Immature natural killer cell (primary cell): Measurements from ENCODE around the gene BCL7C. TPM values are rescaled to one million over a fixed set of nuclear protein-coding genes. Genes with fewer than 3 reads are reported as not detected.
A peak's percentile ranks its signal among the peaks of the same experiment; 100 is the strongest.
"Not testable (repeated sequence)": the region's sequence is repeated elsewhere in the genome, so short reads cannot be mapped to it uniquely, and the experiment has no call there.

Experiments
- DNase-seq, 3 donors: peaks; one replicate each; pipeline ENCODE4 v3.0.0; 2022; ENCODE audit warnings: mixed read lengths in 1 of 3
- H3K27ac Mint-ChIP-seq, 6 donors: one replicate each; pipeline ENCODE4 v1.8.0; 2020; ENCODE audit warnings: mixed read lengths in 6 of 6, mild to moderate bottlenecking in 5 of 6, inconsistent platforms in 4 of 6, moderate library complexity in 3 of 6
- H3K27me3 Mint-ChIP-seq, 3 donors: one replicate each; pipeline ENCODE4 v1.8.0; 2020 to 2021; ENCODE audit warnings: low read depth in 3 of 3, mild to moderate bottlenecking in 3 of 3, mixed read lengths in 3 of 3, moderate library complexity in 3 of 3, inconsistent platforms in 1 of 3
- H3K36me3 Mint-ChIP-seq, 3 donors: one replicate each; pipeline ENCODE4 v1.8.0; 2020; ENCODE audit warnings: mixed read lengths in 3 of 3, inconsistent platforms in 2 of 3, mild to moderate bottlenecking in 2 of 3
- H3K4me1 Mint-ChIP-seq, 2 donors: one replicate each; pipeline ENCODE4 v1.8.0; 2020; ENCODE audit warnings: inconsistent platforms in 2 of 2, mild to moderate bottlenecking in 2 of 2, mixed read lengths in 2 of 2, moderate library complexity in 1 of 2
- H3K4me3 Mint-ChIP-seq, 5 donors: one replicate each; pipeline ENCODE4 v1.8.0; 2020; ENCODE audit warnings: mild to moderate bottlenecking in 5 of 5, mixed read lengths in 5 of 5, inconsistent platforms in 3 of 5, moderate library complexity in 3 of 5
- H3K9me3 Mint-ChIP-seq, 6 donors: one replicate each; pipeline ENCODE4 v1.8.0; 2020; ENCODE audit warnings: mild to moderate bottlenecking in 6 of 6, mixed read lengths in 6 of 6, inconsistent platforms in 4 of 6, moderate library complexity in 3 of 6
- polyA plus RNA-seq, 3 donors: library from polyadenylated mRNA; unstranded; fragments of 300-500 nt; fragmentation: Illumina TruSeq; gene quantifications; one replicate each; pipeline ENCODE4 v1.2.3, GENCODE V29; 2021

BCL7C gene
- polyA plus RNA-seq = 10 to 100 TPM; 44.5 to 80.0 (median 60.7) TPM

DNA sequence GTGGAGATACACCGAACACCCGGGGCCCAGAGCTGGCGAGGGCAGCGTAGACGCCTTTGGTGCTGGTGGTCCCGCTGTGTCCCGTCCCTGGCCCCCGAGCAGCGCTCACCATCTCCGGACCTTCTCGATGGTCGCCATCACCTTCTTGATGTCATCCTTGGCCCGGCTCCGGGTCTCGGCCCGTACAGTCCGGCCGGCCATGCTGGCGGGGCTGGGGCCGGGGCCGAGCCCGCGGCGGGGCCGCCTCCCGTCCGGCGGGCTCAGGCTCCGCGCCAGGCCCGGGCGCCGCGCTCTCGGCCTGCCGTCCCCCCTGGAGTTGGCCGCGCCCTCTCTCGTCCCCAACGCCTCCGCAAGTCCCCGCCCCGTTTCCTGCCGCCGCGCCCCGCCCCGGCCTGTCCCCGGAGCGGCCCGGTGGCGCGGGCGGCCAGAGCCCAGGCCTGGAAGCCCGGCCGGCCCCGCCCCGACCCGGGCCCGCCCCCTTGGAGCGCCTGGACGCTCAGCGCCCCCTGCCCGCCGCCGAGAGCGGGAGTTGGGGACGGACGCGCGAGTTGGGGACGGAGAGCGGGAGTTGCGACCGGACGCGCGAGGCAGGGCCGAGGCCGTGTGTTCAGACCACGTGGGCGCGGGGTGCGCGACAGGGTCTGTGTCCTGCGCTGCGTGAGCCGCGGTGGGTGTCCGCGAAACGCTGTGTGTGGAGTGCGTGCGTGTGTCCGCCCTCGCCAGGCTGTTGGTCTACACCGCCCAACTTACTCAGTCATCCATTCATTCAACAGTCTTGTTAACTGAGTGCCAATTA lies at the start of gene BCL7C:
TSS of gene BCL7C (minus strand) at position 334 of the 796 bp plus-strand sequence. CDS start at position 201, 133 bp downstream.
- H3K27me3 Mint-ChIP-seq = peaks cover 0 to 8% (median 7%) of the 10 kb centered on the region in 3 donors
- H3K4me1 Mint-ChIP-seq = peaks cover 43 to 46% of the 10 kb centered on the region in 2 donors
- peak within 1 kb of the TSS; percentile 85 to 93 (median 91) for H3K27ac Mint-ChIP-seq
- peak; percentile 81 to 83 (median 82) for DNase-seq
- H3K9me3 Mint-ChIP-seq = no peaks in the 10 kb centered on the region
- peaks cover 4 to 6% (median 4%) of the 10 kb centered on the region in 3 donors for H3K36me3 Mint-ChIP-seq
- peak within 1 kb of the TSS; percentile 86 to 93 (median 87) for H3K4me3 Mint-ChIP-seq

DNA sequence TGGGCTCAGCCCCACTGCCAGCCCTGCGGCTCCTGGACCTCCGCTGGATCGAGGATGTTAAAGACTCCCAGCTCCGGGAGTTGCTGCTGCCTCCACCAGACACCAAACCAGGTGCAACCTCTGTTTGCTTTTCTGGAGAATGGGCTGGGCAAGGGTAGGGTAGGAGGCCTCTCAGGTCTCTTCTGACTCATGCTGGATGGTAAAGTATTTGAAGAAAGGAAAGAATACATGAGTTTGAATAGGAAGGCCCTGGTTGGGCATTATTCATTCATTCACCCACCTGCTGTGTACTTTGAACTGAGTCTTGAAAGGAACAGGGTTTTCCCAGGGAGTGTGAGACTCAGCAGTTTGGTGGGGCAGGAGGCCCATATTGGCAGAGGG lies 48.5 kb upstream of the BCL7C start:
- Mint-ChIP-seq H3K36me3 (peaks cover 0 to 5% (median 0%) of the 10 kb centered on the region in 3 donors), H3K27me3 (peaks cover 0 to 2% (median 0%) of the 10 kb centered on the region in 3 donors), H3K4me3 (peak overlapping the region; percentile 74 to 83 (median 81)), H3K9me3 (no peaks in the 10 kb centered on the region), H3K27ac (peak overlapping the region in 5 of 6 donors; percentile 48 to 80 (median 68)), H3K4me1 (peaks cover 25 to 29% of the 10 kb centered on the region in 2 donors)
- no peak for DNase-seq

DNA sequence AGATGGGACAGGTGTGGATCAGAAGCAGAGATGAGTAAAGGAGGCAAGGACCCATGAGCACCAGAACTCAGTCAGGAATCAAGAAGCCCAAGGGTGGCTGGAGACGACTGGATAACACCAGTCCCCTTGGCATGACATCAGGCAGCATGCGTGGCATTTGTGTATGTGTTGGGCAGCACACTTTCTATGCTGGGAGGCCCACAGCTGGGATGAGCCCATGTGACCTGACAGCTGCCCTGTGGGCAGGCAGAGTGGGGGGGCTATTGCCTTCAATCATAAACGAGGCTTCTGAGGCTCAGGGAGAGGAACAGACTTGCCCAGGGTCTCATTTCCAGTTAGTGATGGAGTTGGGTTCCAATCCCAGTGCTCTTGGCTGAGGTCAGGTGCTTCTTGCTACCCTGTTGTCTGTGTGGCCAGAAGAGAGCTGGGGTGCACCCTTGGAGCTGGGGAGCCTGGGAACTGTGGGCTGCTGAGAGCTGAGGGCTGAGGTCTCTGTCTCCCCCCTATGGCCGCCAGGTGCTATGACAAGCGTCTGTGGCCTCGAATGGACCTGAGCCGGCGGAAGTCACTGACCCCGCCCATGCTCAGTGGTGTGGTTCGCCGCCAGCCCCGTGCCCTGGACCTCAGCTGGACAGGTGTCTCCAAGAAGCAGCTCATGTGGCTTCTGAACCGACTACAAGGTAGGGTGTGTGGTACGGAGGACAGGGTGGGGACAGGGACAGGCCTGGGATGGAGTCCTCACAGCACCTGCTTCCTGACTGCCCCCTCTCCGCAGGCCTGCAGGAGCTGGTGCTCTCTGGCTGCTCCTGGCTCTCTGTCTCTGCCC lies 47.9 kb upstream of the BCL7C start:
- peaks cover 0 to 2% (median 0%) of the 10 kb centered on the region in 3 donors for H3K27me3 Mint-ChIP-seq
- H3K4me3 Mint-ChIP-seq = peak overlapping the region; percentile 74 to 83 (median 81)
- peaks cover 0 to 5% (median 0%) of the 10 kb centered on the region in 3 donors for H3K36me3 Mint-ChIP-seq
- no peaks in the 10 kb centered on the region for H3K9me3 Mint-ChIP-seq
- peak overlapping the region in 5 of 6 donors; percentile 77 to 83 (median 80) for H3K27ac Mint-ChIP-seq
- H3K4me1 Mint-ChIP-seq = peaks cover 25 to 29% of the 10 kb centered on the region in 2 donors
- peak; percentile 75 to 79 (median 78) for DNase-seq

DNA sequence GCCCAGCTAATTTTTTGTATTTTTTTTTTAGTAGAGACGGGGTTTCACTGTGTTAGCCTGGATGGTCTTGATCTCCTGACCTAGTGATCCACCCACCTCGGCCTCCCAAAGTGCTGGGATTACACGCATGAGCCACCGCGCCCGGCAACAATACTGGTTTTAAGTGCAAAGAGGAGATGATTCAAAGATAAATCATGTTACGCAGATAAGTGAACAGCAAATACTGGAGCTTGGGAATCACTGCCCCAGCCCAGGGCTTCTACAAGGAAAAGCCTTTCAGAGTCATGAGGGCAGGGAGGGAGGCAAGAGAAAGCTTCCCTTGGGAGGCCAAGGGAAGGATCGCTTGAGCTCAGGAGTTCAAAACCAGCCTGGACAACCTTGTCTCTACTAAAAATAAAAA lies 45.7 kb upstream of the BCL7C start:
- not testable (repeated sequence) for H3K27me3 Mint-ChIP-seq, H3K9me3 Mint-ChIP-seq, DNase-seq, H3K27ac Mint-ChIP-seq, H3K4me3 Mint-ChIP-seq
- peaks cover 0 to 11% (median 4%) of the 10 kb centered on the region in 3 donors for H3K36me3 Mint-ChIP-seq
- peaks cover 21 to 28% of the 10 kb centered on the region in 2 donors for H3K4me1 Mint-ChIP-seq

DNA sequence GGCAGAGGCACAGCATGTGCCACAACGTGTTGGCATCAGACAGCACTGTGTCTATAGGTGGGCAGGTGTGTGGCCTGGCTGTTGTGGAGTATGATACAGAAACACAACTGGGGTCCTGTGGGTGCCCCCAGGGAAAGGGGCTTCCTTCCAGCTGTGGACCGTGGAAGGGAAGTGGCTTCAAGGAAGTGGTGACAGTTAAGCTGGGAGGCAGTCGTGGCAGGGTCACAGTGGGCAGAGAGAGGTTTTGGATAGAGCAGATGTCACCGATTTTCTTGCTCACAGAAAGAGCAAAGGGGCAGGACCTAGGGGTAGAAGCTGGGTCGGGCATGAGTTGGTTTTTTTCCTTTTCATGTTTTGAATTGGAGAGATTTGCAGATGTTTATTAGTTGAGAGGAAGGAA lies 43.8 kb upstream of the BCL7C start:
- H3K4me1 Mint-ChIP-seq = peaks cover 17 to 19% of the 10 kb centered on the region in 2 donors
- no peak overlapping the region for H3K4me3 Mint-ChIP-seq
- DNase-seq = no peak
- H3K27ac Mint-ChIP-seq = peak overlapping the region in 1 of 6 donors; percentile 27
- no peaks in the 10 kb centered on the region for H3K9me3 Mint-ChIP-seq
- H3K27me3 Mint-ChIP-seq = peaks cover 0 to 2% (median 0%) of the 10 kb centered on the region in 3 donors
- H3K36me3 Mint-ChIP-seq = peaks cover 0 to 11% (median 0%) of the 10 kb centered on the region in 3 donors

DNA sequence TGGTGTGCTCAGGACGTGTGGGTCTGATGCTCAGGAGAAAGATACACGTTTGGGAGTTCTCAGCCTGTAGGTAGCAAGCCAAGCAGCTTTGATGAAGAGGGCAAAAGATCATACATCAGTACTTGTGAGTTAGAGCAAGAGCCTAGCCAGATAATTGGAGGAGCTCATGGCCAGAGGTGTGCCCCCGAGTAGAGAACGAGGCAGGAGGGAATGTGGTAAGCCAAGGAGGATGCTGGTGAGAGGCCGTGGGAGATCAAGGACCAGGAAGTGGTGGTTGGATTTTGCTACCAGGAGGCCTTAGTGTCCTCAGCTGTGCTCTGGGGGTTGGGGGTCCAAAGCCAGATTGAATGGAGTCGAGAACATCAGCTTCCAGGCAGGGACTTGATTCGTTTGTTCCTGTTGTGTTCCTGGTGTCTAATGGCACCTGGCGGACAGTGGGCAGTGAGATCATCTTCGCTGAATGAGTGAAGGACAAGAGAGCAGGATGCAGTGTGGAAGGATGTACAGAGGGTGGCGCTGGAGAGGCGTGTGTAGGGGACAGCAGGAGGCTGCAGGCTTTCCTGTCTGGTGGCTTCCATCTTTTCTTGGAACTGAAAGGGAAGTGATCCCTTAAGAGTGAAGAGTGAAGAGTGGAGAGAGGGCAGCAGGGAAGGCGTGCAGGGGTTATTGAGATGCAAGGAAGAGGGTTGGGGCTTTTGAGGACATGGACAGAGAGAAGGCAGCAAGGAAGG lies 41.1 kb upstream of the BCL7C start:
- H3K27me3 Mint-ChIP-seq = no peaks in the 10 kb centered on the region
- H3K4me3 Mint-ChIP-seq = no peak overlapping the region
- DNase-seq = no peak
- H3K4me1 Mint-ChIP-seq = peaks cover 0 to 4% of the 10 kb centered on the region in 2 donors
- no peaks in the 10 kb centered on the region for H3K9me3 Mint-ChIP-seq
- H3K36me3 Mint-ChIP-seq = peaks cover 5 to 11% (median 5%) of the 10 kb centered on the region in 3 donors
- H3K27ac Mint-ChIP-seq = peak overlapping the region in 2 of 6 donors; percentile 50 to 65

DNA sequence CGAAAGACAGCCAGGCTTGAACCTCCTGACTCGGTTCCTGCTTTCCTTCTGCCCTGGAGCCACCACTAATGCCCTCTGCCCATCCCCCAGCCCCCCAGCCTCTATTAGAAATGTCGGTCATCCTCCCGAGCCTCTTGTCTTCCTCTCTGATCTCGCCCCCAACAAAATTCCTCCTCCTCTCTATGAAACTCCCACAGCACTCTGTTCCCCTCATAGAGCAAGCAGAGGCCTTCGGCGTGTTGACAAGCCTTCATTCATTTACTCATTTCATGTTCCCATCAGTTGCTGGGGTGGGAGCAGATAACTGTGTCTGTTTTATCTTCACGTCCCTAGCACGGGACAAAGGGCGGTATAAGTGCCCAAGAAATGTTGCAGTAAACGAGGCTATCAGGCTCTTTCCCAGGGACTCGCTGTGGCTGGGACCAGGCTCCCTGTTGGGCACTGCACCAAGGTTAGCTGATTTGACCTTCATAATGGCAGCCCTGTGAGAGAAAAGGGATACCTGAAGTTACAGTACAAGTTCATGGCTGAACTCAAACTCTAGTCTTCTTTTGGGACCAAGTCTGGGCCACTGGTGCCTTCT lies 37.3 kb upstream of the BCL7C start:
- H3K4me1 Mint-ChIP-seq = peaks cover under 1% of the 10 kb centered on the region in 2 donors

DNA sequence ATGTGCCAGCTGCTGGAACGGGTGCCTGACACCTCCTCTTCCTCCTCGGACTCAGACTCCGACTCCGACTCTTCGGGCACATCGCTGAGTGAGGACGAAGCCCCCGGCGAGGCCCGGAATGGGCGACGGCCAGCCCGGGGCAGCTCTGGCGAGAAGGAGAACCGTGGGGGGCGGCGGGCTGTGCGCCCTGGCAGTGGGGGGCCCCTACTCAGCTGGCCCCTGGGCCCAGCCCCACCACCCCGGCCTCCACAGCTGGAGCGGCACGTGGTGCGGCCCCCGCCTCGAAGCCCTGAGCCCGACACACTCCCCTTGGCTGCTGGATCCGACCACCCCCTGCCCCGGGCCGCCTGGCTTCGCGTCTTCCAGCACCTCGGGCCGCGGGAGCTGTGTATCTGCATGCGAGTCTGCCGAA lies 36.3 kb upstream of the BCL7C start:
- DNase-seq = no peak
- no peak overlapping the region for H3K27ac Mint-ChIP-seq

More for the DNA sequence above, 37.3 kb upstream of the BCL7C start:
- Mint-ChIP-seq H3K9me3 (no peaks in the 10 kb centered on the region), H3K27me3 (no peaks in the 10 kb centered on the region), H3K27ac (no peak overlapping the region), H3K36me3 (peaks cover 5 to 11% (median 5%) of the 10 kb centered on the region in 3 donors), H3K4me3 (no peak overlapping the region)
- no peak for DNase-seq

DNA sequence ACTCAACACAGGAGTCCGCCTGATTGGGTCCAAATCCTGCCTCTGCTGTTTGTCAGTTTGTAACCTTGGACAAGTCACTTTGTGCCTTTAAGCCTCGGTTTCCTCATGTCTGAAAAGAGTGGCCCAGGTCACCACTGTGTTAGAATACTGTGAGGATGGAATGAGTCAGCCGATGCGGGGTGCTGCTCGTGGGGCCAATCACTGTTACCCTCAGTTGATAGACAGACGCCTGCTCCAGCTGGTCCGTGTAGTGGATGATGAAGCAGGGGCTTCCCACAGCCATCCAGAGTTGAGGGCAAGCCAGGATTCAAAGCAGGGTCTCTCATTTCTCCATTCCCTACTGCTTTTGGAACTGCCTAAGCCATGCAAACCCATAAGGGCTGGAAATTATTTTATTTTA lies 35.3 kb upstream of the BCL7C start:
- no peaks in the 10 kb centered on the region for H3K9me3 Mint-ChIP-seq
- no peak overlapping the region for H3K27ac Mint-ChIP-seq
- H3K27me3 Mint-ChIP-seq = no peaks in the 10 kb centered on the region
- H3K4me3 Mint-ChIP-seq = no peak overlapping the region
- H3K4me1 Mint-ChIP-seq = peaks cover 7 to 11% of the 10 kb centered on the region in 2 donors
- DNase-seq = no peak
- peaks cover 0 to 5% (median 5%) of the 10 kb centered on the region in 3 donors for H3K36me3 Mint-ChIP-seq

More for the DNA sequence above, 36.3 kb upstream of the BCL7C start:
- H3K36me3 Mint-ChIP-seq = peaks cover 5 to 6% (median 5%) of the 10 kb centered on the region in 3 donors
- no peaks in the 10 kb centered on the region for H3K9me3 Mint-ChIP-seq
- H3K27me3 Mint-ChIP-seq = no peaks in the 10 kb centered on the region
- H3K4me3 Mint-ChIP-seq = no peak overlapping the region
- H3K4me1 Mint-ChIP-seq = peaks cover 4 to 5% of the 10 kb centered on the region in 2 donors

DNA sequence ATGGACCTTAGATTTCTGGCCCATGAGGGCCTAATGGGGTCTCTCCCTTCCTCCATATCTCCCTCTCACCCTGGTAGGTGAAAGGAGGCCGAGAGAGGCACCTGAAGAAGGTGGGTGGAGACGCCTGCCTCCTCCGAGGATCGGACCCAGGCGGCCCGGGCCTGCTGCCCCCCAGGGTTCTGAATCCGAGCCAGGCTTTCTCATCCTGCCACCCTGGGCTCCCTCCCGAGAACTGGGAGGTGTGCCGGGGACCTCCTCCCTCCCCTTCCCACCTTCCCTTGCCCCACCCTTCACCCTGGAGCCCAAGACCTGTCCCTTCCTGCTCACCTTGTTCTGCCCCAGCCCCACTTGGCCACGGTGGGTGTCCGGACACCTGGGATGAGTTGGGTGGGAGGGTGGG lies 34.5 kb upstream of the BCL7C start:
- H3K27ac Mint-ChIP-seq = no peak overlapping the region
- no peak for DNase-seq
- no peaks in the 10 kb centered on the region for H3K9me3 Mint-ChIP-seq
- H3K4me1 Mint-ChIP-seq = peaks cover 7 to 11% of the 10 kb centered on the region in 2 donors
- H3K4me3 Mint-ChIP-seq = no peak overlapping the region
- no peaks in the 10 kb centered on the region for H3K27me3 Mint-ChIP-seq
- peaks cover 0 to 5% (median 5%) of the 10 kb centered on the region in 3 donors for H3K36me3 Mint-ChIP-seq

DNA sequence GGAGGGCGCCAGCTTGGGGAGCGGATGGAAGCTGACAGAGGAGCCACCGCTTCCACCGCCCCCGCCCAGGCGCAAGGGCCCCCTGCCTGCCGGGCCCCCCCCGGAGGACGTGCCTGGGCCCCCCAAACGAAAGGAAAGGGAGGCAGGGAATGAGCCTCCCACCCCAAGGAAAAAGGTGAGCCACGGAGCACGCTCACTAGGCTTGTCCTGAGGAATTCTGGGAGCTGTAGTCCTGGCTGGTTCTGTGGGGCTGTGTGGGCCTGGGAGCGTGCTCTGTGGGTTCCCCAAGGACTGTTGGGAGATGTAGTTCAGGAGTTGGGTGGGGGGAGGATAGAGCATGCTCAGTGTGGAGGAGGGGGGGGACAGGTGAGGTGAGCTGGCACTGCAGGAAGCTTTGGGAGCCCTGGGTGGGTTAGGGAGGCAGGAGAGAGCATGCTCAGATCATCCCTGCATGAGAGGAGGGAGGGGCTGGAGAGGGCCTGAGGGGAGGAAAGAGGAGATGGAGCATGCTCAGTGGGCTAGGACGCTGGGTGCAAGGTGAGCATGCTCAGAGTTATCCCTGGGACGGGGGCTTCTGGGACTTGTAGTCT lies 34.0 kb upstream of the BCL7C start:
- Mint-ChIP-seq H3K36me3 (peaks cover 0 to 5% (median 5%) of the 10 kb centered on the region in 3 donors), H3K27ac (no peak overlapping the region), H3K9me3 (no peaks in the 10 kb centered on the region), H3K27me3 (peaks cover 0 to 2% (median 0%) of the 10 kb centered on the region in 3 donors), H3K4me3 (no peak overlapping the region), H3K4me1 (peaks cover 9 to 11% of the 10 kb centered on the region in 2 donors)
- DNase-seq = no peak

DNA sequence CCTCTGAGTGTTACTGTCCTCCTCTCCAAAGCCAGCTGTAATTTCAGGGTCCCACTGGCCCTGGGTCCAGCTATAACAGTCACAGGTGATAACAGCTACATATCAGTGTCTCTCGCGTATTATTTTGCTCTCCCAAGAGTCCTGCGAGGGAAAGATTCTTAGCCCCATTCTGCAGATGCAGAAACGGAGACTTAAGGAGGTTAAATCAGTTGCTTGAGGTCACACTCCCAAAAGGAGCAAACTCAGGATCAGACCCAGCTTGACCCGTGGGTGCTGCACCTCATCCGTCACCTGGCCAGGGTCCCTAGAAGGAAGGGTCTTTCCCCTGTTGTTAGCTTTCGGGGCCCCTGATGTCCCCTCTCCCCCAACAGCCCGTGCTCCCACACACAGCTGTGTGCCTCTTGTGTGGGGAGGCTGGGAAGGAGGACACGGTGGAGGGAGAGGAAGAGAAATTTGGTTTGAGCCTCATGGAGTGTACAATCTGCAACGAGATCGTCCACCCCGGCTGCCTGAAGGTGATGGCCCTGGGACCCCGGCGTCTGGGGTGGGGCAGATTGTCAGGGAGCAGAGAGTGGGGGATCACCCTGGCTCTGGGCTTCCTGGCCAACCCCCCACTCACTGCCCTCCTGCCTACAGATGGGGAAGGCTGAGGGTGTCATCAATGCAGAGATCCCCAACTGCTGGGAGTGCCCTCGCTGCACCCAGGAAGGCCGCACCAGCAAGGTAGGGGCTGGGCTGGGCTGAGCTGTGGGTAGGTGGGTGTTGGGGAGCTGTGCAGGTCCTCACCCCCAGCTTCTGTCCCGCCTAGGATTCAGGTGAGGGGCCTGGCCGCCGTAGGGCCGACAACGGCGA lies 33.3 kb upstream of the BCL7C start:
- Mint-ChIP-seq H3K36me3 (peaks cover 0 to 5% (median 2%) of the 10 kb centered on the region in 3 donors), H3K4me3 (peak overlapping the region in 1 of 5 donors; percentile 47), H3K27ac (no peak overlapping the region), H3K27me3 (peaks cover 0 to 3% (median 0%) of the 10 kb centered on the region in 3 donors), H3K4me1 (peaks cover 11 to 15% of the 10 kb centered on the region in 2 donors), H3K9me3 (no peaks in the 10 kb centered on the region)
- no peak for DNase-seq
